Transverse colon (tissue), 4 donors: Measurements from ENCODE around the gene E2F4. TPM values are rescaled to one million over a fixed set of nuclear protein-coding genes. Genes with fewer than 3 reads are reported as not detected.

Experiments
- DNase-seq: peaks from one replicate; pipeline ENCODE4 v3.0.0-alpha.2; 2019
- H3K27ac ChIP-seq, 4 donors: fragments of 200-600 bp; sonication (generic); 2 replicates each; pipeline ENCODE4 v1.5.1; 2016 to 2018; ENCODE audit warnings: inconsistent platforms in 4 of 4
- H3K27me3 ChIP-seq: fragments of 200-600 bp; sonication (generic); 2 replicates; pipeline ENCODE4 v1.5.1; 2017; ENCODE audit warnings: inconsistent platforms
- H3K36me3 ChIP-seq, 4 donors: fragments of 200-600 bp; sonication (generic); 2 replicates each; pipeline ENCODE4 v1.5.1; 2017 to 2019; ENCODE audit warnings: inconsistent platforms in 4 of 4
- H3K4me1 ChIP-seq, 4 donors: fragments of 200-600 bp; sonication (generic); 2 replicates each; pipeline ENCODE4 v1.5.1; 2017 to 2020; ENCODE audit warnings: inconsistent platforms in 4 of 4
- H3K4me3 ChIP-seq, 4 donors: fragments of 200-600 bp; sonication (generic); 1 replicate in 1 of 4; 2 replicates in 3 of 4; pipeline versions ENCODE4 v1.5.1 to v1.6.1; 2017 to 2019; ENCODE audit warnings: inconsistent platforms in 4 of 4
- H3K9me3 ChIP-seq, 2 donors: fragments of 200-600 bp; sonication (generic); 2 replicates each; pipeline ENCODE4 v1.5.1; 2017 to 2019; ENCODE audit warnings: inconsistent platforms in 2 of 2
- CTCF ChIP-seq, 5 experiments: fragments of 200-600 bp in 3 of 5; fragments of 450-650 bp in 2 of 5; sonication (generic) in 3 of 5; IDR thresholded peaks; 1 replicate in 2 of 5; 2 replicates in 3 of 5; pipeline ENCODE4 v1.5.1; 2016 to 2017; ENCODE audit warnings: antibody characterized with exemption in 5 of 5, inconsistent platforms in 3 of 5, mild to moderate bottlenecking in 2 of 5, moderate library complexity in 1 of 5
- EP300 ChIP-seq: sonication (generic); formaldehyde crosslinking; IDR thresholded peaks from one replicate; pipeline ENCODE4 v1.6.1; 2017; ENCODE audit warnings: antibody characterized with exemption, low read depth
- POLR2A ChIP-seq: fragments of 450-650 bp; IDR thresholded peaks from one replicate; pipeline ENCODE4 v1.6.1; 2016; ENCODE audit warnings: antibody characterized with exemption, mild to moderate bottlenecking, moderate library complexity
- POLR2AphosphoS5 ChIP-seq, 3 donors: sonication (generic); formaldehyde crosslinking; IDR thresholded peaks; one replicate each; pipeline ENCODE4 v1.6.1; 2016; ENCODE audit warnings: antibody characterized with exemption in 3 of 3
- WGBS, 2 donors: methylation state at CpG; one replicate each; pipeline ENCODE4 v1.1.5; 2018; ENCODE audit warnings: low coverage in 1 of 2; 5-methylcytosine and 5-hydroxymethylcytosine counted together
- in situ Hi-C, 4 donors: fragments of 200-750 bp; cut with MboI; loops; one replicate each; pipeline versions ENCODE4 v1.15.0 to v1.15.1; 2017; ENCODE audit warnings: low sequenced_read_pairs in 3 of 4, low pct_ligation_motif_present in 1 of 4, low pct_unique_long_range_greater_than_20kb in 1 of 4
- intact Hi-C: fragments of 100-400 bp; cut with DNase I; formaldehyde crosslinking; loops from one replicate; pipeline ENCODE4 v1.15.1; 2023; ENCODE audit warnings: low total_unique reads
- total RNA-seq, 4 donors: library from RNA; depleted of rRNA; stranded (reverse); fragments of >200 nt; gene quantifications; one replicate each; pipeline ENCODE4 v1.1.0, GENCODE V29; 2016

The E2F4 gene
- total RNA-seq, 4 donors from 2014 or later = 97.5 to 224 (median 159) TPM

DNA sequence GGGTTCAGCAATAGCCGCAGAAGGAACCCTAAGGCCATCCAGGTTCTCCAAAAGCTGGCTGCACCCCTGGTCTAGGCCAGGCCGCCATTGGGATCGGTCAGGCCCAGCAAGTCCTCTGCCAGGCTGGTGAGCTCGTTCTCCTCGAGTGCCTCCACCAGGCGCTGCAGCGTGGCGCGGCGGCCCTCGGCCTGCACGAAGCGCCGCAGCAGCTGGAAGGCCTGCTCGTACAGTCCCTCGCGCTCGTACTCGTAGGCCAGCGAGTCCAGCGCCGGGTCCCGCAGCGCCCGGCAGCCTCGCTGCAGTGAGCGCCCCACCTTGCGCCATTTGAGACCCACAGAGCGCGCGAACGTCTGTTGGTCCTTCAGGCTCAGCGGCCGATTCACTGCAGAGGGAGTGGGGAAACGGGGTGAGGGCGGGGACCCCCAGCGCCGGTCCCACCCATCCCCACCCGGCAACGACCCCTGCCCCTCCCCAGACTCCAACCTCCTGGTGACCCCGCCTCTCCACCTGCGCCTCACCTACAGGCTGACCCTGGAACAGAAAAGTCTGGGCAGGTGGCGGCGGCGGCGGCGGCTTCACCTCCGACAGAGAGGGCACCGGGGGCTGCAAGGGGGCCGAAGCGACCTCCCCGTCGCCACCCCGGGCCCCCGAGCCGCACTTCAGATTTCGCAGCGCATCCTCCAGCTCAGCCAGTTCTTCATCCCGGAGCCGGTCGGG, 37.2 kb upstream of the E2F4 start:
- Histone ChIP-seq H3K27ac (no peak overlapping the region), H3K27me3 (peaks cover 13% of the 10 kb centered on the region), H3K4me3 (peak overlapping the region in 2 of 4 donors; percentile 12 to 30), H3K36me3 (no peaks in the 10 kb centered on the region), H3K4me1 (peaks cover 11 to 49% (median 45%) of the 10 kb centered on the region in 4 donors), H3K9me3 (no peaks in the 10 kb centered on the region)
- 54% methylated on average over 42 of the region's 61 CpGs; no CpG with 5 or more reads in 1 of the 2 donors for WGBS, 2 donors
- TF ChIP-seq POLR2AphosphoS5 (IDR thresholded peaks at IDR 0.05) = no peak
- DNase-seq = no peak
- intact Hi-C loops (no loop called here), in situ Hi-C loops (loop anchor here in 3 of 4 donors (10.0 to 25.0 kb wide), 3 partner anchors 140 to 192 kb away; partner anchors contain the start of genes CES3 (in 1 of the 3) and CES4A (in 1 of the 3))

- Histone ChIP-seq H3K36me3 (no peaks in the 10 kb centered on the region), H3K27me3 (peaks cover 5% of the 10 kb centered on the region), H3K4me1 (peaks cover 11 to 49% (median 38%) of the 10 kb centered on the region in 4 donors), H3K27ac (no peak overlapping the region), H3K9me3 (no peaks in the 10 kb centered on the region), H3K4me3 (peak overlapping the region in 2 of 4 donors; percentile 12 to 30)
- WGBS, 2 donors = 23 to 43% methylated on average over 4 to 40 of the region's 74 CpGs
- TF ChIP-seq POLR2A (no peak), CTCF (IDR thresholded peaks at IDR 0.05) (peak; percentile 56 to 98 (median 96)), POLR2AphosphoS5 (IDR thresholded peaks at IDR 0.05) (peak in 1 of 3 donors; percentile 26)
- intact Hi-C loops = loop anchor here (2.0 kb wide), 1 partner anchor 177 kb away; no protein-coding TSS in a partner anchor
- in situ Hi-C loops = loop anchor here in 3 of 4 donors (10.0 to 25.0 kb wide), 3 partner anchors 141 to 193 kb away; partner anchors contain the start of genes CES3 (in 1 of the 3) and CES4A (in 1 of the 3)
- DNase-seq = peak; percentile 80
These were observed 36.4 kb upstream of the E2F4 start for GRCh38 chr16:67155295-67156142.

GRCh38 chr16:67156143-67156844, 35.7 kb upstream of the E2F4 start:
- intact Hi-C loops (loop anchor here (2.0 kb wide), 1 partner anchor 177 kb away; no protein-coding TSS in a partner anchor), in situ Hi-C loops (loop anchor here in 3 of 4 donors (10.0 to 25.0 kb wide), 3 partner anchors 141 to 194 kb away; partner anchors contain the start of genes CES3 (in 1 of the 3) and CES4A (in 1 of the 3))

More at GRCh38 chr16:67156143-67156844, 35.7 kb upstream of the E2F4 start:
- Histone ChIP-seq H3K27me3 (no peaks in the 10 kb centered on the region), H3K4me1 (peaks cover 11 to 48% (median 38%) of the 10 kb centered on the region in 4 donors), H3K27ac (no peak overlapping the region), H3K9me3 (no peaks in the 10 kb centered on the region), H3K36me3 (no peaks in the 10 kb centered on the region), H3K4me3 (no peak overlapping the region)
- no peak for TF ChIP-seq POLR2A
- TF ChIP-seq CTCF (IDR thresholded peaks at IDR 0.05) = no peak
- no peak for TF ChIP-seq EP300
- no peak for TF ChIP-seq POLR2AphosphoS5 (IDR thresholded peaks at IDR 0.05)
- no peak for DNase-seq
- 0 to 56% methylated on average over 1 to 15 of the region's 15 CpGs for WGBS, 2 donors
